Neural progenitor cell (in vitro differentiated cells): ENCODE data around the gene MEF2B. TPM values are rescaled to one million over a fixed set of nuclear protein-coding genes. Genes with fewer than 3 reads are reported as not detected.

Experiments used
- DNase-seq: peaks from one replicate; pipeline ENCODE4 v3.0.0-alpha.2; 2016; ENCODE audit warnings: low spot score
- H2AFZ ChIP-seq: fragments of 200-600 bp; sonication (generic); replicated peaks from 2 replicates; pipeline ENCODE4 v1.6.1; 2016; ENCODE audit warnings: antibody characterized with exemption
- H3F3A ChIP-seq: fragments of 200-600 bp; sonication (generic); 2 replicates; pipeline ENCODE4 v1.6.1; 2016; ENCODE audit warnings: antibody characterized with exemption, low read depth
- H3K27ac ChIP-seq: fragments of 200-600 bp; sonication (generic); 2 replicates; pipeline ENCODE4 v1.5.1; 2016; ENCODE audit warnings: mild to moderate bottlenecking
- H3K27me3 ChIP-seq: fragments of 200-600 bp; sonication (generic); 2 replicates; pipeline ENCODE4 v1.6.1; 2016; ENCODE audit warnings: mild to moderate bottlenecking, moderate library complexity
- H3K36me3 ChIP-seq: fragments of 200-600 bp; sonication (generic); 2 replicates; pipeline ENCODE4 v1.5.1; 2016
- H3K4me1 ChIP-seq: fragments of 200-600 bp; sonication (generic); 2 replicates; pipeline ENCODE4 v1.6.1; 2016; ENCODE audit warnings: mixed run types
- H3K4me2 ChIP-seq: fragments of 200-600 bp; sonication (generic); 2 replicates; pipeline ENCODE4 v1.6.1; 2016
- H3K4me3 ChIP-seq: fragments of 200-600 bp; sonication (generic); 2 replicates; pipeline ENCODE4 v1.5.1; 2016
- H3K79me2 ChIP-seq: fragments of 200-600 bp; sonication (generic); 2 replicates; pipeline ENCODE4 v1.6.1; 2016; ENCODE audit warnings: low read depth
- H3K9ac ChIP-seq: fragments of 200-600 bp; sonication (generic); 2 replicates; pipeline ENCODE4 v1.6.1; 2016
- H3K9me3 ChIP-seq: fragments of 200-600 bp; sonication (generic); 2 replicates; pipeline ENCODE4 v1.5.1; 2016; ENCODE audit warnings: low read depth
- H4K20me1 ChIP-seq: fragments of 200-600 bp; sonication (generic); 2 replicates; pipeline ENCODE4 v1.6.1; 2016; ENCODE audit warnings: low read depth
- H3K27ac Mint-ChIP-seq: 3 replicates; pipeline ENCODE4 v1.8.0; 2021; ENCODE audit warnings: mixed read lengths
- H3K27me3 Mint-ChIP-seq: 2 replicates; pipeline ENCODE4 v1.8.0; 2022; ENCODE audit warnings: low read depth, mild to moderate bottlenecking, inconsistent platforms, moderate library complexity, mixed read lengths; ENCODE audit not compliant: insufficient read depth
- H3K36me3 Mint-ChIP-seq: 3 replicates; pipeline ENCODE4 v1.8.0; 2021; ENCODE audit warnings: mixed read lengths
- H3K4me1 Mint-ChIP-seq: 3 replicates; pipeline ENCODE4 v1.8.0; 2021; ENCODE audit warnings: mixed read lengths
- H3K4me3 Mint-ChIP-seq: 3 replicates; pipeline ENCODE4 v1.8.0; 2021; ENCODE audit warnings: mild to moderate bottlenecking, moderate library complexity, mixed read lengths
- H3K9me3 Mint-ChIP-seq: 3 replicates; pipeline ENCODE4 v1.8.0; 2020; ENCODE audit warnings: mixed read lengths
- EZH2 ChIP-seq: fragments of 200-600 bp; sonication (generic); IDR thresholded peaks from 2 replicates; pipeline ENCODE4 v1.6.1; 2017; ENCODE audit warnings: antibody characterized with exemption, mild to moderate bottlenecking, moderate library complexity
- EZH2phosphoT487 ChIP-seq: fragments of 200-600 bp; sonication (generic); IDR thresholded peaks from 2 replicates; pipeline ENCODE4 v1.6.1; 2017; ENCODE audit warnings: antibody characterized with exemption
- total RNA-seq: library from RNA; depleted of rRNA; stranded (reverse); fragments of >200 nt; gene quantifications from 2 replicates; pipeline ENCODE4 v1.2.3, GENCODE V29; 2015; ENCODE audit warnings: low replicate concordance
- TF ChIP-seq, protein P1 (sequence below): fragments of 200-600 bp; sonication (generic); IDR thresholded peaks from 2 replicates; pipeline ENCODE4 v1.5.1; 2017; ENCODE audit warnings: antibody characterized with exemption, mild to moderate bottlenecking

The MEF2B gene
- total RNA-seq, 1 donor from 2014 or later: not detected

DNA sequence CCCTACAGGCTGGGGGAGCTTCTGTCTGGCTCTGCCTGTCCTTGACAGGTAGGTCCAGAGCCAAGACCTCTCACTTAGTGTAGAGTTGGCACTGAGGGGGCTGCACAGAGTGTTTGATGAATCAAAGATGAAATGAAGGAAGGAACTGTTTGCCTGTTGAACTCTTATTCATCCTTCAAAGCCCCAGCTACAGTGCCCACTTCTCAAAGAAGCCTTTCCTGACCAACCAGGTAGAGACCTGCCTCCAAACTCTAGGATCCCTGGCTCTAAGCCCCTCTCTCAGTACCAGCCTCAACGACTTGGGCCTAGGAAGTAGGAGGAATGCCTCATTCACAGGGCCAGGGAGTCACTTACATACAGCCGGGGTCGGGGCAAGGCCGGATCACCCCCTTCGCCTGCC lies 22.7 kb downstream of the MEF2B start:
- Histone ChIP-seq H3K4me2 (no peak overlapping the region), H4K20me1 (no peaks in the 10 kb centered on the region), H3K9me3 (no peaks in the 10 kb centered on the region), H3K36me3 (no peaks in the 10 kb centered on the region), H3K4me3 (no peak overlapping the region), H3F3A (no peaks in the 10 kb centered on the region), H3K79me2 (no peaks in the 10 kb centered on the region), H3K9ac (no peak overlapping the region), H3K4me1 (no peaks in the 10 kb centered on the region), H3K27ac (no peak overlapping the region), H2AFZ (no peak overlapping the region), H3K27me3 (no peaks in the 10 kb centered on the region)
- no peak for DNase-seq
- Mint-ChIP-seq H3K4me3 (no peak overlapping the region), H3K9me3 (no peaks in the 10 kb centered on the region), H3K4me1 (no peaks in the 10 kb centered on the region), H3K27ac (no peak overlapping the region), H3K36me3 (no peaks in the 10 kb centered on the region), H3K27me3 (peaks cover 4% of the 10 kb centered on the region)
- TF ChIP-seq EZH2 (no peak), EZH2phosphoT487 (no peak)
- TF ChIP-seq, protein P1, sequence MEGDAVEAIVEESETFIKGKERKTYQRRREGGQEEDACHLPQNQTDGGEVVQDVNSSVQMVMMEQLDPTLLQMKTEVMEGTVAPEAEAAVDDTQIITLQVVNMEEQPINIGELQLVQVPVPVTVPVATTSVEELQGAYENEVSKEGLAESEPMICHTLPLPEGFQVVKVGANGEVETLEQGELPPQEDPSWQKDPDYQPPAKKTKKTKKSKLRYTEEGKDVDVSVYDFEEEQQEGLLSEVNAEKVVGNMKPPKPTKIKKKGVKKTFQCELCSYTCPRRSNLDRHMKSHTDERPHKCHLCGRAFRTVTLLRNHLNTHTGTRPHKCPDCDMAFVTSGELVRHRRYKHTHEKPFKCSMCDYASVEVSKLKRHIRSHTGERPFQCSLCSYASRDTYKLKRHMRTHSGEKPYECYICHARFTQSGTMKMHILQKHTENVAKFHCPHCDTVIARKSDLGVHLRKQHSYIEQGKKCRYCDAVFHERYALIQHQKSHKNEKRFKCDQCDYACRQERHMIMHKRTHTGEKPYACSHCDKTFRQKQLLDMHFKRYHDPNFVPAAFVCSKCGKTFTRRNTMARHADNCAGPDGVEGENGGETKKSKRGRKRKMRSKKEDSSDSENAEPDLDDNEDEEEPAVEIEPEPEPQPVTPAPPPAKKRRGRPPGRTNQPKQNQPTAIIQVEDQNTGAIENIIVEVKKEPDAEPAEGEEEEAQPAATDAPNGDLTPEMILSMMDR: no peak

DNA sequence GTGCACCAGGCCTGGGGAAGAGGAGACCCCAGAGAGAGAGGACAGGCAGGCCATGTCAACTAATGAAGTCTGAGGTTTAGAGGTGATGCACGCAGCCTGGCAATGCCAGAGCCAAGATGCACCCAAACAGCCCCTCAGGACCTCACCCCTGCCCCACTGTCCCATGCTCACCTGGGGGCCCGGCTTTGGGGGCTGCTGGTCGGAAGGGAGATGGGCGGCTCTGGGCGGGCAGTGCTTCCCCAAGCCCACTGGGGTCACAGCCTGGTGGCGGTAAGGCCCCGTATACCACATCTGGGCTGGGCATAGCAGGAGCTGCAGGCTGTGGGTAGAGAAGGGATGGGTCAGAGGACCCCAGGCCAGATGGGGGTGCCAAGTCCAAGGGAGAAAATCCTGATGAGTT lies 23.2 kb downstream of the MEF2B start:
- H3K36me3 Mint-ChIP-seq: no peaks in the 10 kb centered on the region

GRCh38 chr19:19145684-19146608 lies 24.1 kb downstream of the MEF2B start:
- no peaks in the 10 kb centered on the region for H3F3A ChIP-seq
- no peaks in the 10 kb centered on the region for H4K20me1 ChIP-seq
- H2AFZ ChIP-seq: no peak overlapping the region
- TF ChIP-seq, protein P1: peak; percentile 91
- no peak for TF ChIP-seq EZH2
- no peak for TF ChIP-seq EZH2phosphoT487
- H3K36me3 Mint-ChIP-seq: no peaks in the 10 kb centered on the region
- H3K4me3 Mint-ChIP-seq: no peak overlapping the region
- peaks cover 2% of the 10 kb centered on the region for H3K27me3 Mint-ChIP-seq
- no peaks in the 10 kb centered on the region for H3K9me3 Mint-ChIP-seq
- H3K36me3 ChIP-seq: no peaks in the 10 kb centered on the region
- peak; percentile 72 for DNase-seq
- H3K79me2 ChIP-seq: no peaks in the 10 kb centered on the region
- peaks cover 9% of the 10 kb centered on the region for H3K27me3 ChIP-seq
- no peak overlapping the region for H3K27ac ChIP-seq
- H3K27ac Mint-ChIP-seq: peak overlapping the region; percentile 21
- H3K9me3 ChIP-seq: no peaks in the 10 kb centered on the region
- H3K4me3 ChIP-seq: no peak overlapping the region
- no peaks in the 10 kb centered on the region for H3K4me1 Mint-ChIP-seq
- no peaks in the 10 kb centered on the region for H3K4me1 ChIP-seq
- H3K9ac ChIP-seq: no peak overlapping the region
- H3K4me2 ChIP-seq: no peak overlapping the region

More for the DNA sequence above, 23.2 kb downstream of the MEF2B start:
- Histone ChIP-seq H3F3A (no peaks in the 10 kb centered on the region), H3K36me3 (no peaks in the 10 kb centered on the region), H3K4me3 (no peak overlapping the region), H3K4me2 (no peak overlapping the region), H3K9ac (no peak overlapping the region), H3K9me3 (no peaks in the 10 kb centered on the region), H2AFZ (no peak overlapping the region), H3K27me3 (no peaks in the 10 kb centered on the region), H3K4me1 (no peaks in the 10 kb centered on the region), H3K79me2 (no peaks in the 10 kb centered on the region), H3K27ac (no peak overlapping the region), H4K20me1 (no peaks in the 10 kb centered on the region)
- Mint-ChIP-seq H3K9me3 (no peaks in the 10 kb centered on the region), H3K27me3 (peaks cover 4% of the 10 kb centered on the region), H3K4me3 (no peak overlapping the region), H3K4me1 (no peaks in the 10 kb centered on the region), H3K27ac (no peak overlapping the region)
- TF ChIP-seq EZH2 (no peak), EZH2phosphoT487 (no peak)
- TF ChIP-seq, protein P1: no peak
- no peak for DNase-seq
